GM19452 (cell line): ENCODE results near the gene CALM3.

Source experiments
- ATAC-seq: cut with Tn5 transposase; IDR thresholded peaks from one replicate; pipeline ENCODE4 v1.9.1; 2021; ENCODE audit not compliant: unreplicated experiment

The CALM3 gene

DNA sequence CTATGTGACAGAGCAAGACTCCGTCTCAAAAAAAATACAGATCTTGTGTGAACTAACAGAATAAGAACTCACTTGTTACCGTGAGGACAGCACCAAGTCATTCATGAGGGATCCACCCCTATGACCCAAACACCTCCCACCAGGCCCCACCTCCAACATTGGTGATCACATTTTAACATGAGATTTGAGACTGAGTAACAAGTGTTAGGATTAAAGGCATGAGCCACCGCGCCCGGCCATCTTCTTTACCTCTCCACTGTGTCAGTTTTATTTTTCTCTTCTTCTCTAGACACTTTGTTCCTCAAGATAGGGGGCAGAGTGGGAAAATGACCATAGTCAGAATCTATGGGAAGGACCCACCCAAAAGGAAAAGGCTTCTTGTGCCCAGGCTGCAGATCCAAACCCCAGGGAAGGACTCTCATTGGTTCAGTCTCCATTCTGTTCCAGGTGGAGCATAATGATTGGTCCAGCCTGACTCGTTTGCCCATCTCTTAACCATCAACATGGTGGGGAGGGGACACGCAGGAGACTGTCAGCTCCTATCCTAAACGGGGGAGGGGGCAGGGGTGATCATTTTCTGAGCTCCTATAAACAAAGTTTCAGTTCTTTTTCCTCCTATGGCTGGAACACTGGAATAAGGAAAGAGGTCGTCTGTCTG, 1.3 kb upstream of the CALM3 start:
- ATAC-seq, result no peak

DNA sequence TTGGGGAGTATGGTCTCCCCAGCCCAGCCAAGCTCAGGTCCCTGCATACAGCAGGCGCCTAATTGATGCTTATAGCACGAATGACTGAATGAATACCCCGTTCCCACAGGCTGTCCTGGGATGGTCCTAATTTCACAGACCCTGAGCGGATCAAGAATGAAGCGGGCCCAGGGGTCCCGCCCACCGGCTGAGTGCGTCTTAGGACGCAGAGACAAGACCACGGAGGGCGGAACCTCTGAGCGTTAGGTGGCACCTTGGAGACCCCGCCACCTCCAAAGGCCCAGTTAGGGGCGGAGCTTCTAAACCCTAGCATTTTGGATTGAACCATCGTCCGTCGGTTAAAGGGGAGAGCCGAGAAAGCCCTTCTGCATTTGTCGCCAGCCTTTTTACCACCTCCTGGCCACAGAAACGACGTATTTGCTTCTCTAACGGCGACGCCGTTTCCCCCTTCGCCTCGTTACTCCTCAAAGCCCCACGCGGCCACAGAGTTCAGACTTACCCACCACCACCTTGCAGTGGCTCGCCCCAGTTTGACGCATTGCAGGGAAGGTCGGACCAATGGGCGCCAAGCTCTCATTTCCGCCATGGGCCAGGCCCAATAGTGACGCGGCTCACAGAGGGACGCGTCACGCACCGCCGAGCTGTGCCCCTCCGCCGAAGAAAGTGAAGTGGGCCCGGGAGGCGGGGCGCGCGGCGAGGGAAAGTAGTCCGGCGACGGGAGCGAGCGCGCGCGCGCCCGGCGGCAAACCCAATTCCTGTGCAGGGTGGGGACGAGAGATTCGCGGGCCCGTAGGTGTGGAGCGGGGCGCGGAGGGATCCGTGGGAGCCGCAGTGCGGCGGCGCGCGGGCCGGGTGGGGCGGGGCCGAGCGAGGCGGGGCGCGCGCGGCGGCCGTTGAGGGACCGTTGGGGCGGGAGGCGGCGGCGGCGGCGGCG, 479 bp upstream of the CALM3 start:
- ATAC-seq, result peak; percentile 77

DNA sequence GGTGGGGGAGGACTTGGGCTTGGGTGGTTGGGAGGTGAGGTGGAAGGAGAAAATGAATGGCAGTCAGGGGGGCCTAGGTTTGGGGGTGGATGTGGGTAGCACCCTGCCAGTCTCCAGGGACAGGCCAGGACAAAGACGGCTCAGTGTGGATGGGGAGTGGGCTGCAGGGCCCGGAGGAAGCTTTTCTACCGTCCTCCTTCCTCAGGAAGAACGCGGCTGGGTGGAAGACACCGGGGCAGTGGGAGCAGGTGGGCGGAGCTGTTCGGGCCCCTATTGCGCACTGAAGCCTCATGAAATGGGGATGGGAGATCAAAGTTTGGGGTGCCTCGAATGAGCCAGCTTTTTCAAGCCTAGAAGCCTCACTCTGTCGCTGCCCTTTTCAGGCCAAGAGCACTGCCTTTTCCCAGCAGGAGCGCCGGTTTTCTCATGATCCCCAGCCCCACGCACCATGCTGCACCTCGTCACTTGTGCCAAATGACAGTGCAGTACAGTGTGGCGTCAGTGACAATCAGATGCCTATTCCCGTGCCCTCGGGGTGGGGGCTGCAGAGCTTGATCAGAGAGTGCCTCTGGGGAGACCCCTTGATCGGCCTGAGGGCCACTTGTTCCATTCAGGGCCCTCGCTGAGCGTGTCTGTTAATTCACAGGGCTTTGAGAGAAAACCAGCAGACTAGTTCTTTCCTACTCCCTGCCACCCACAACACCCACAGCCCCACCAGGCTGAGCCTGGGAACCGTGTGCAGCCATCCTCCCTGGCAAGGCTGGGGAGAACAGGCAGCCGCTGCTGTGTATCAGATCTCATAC, 1.5 kb downstream of the CALM3 start:
- no peak for ATAC-seq

DNA sequence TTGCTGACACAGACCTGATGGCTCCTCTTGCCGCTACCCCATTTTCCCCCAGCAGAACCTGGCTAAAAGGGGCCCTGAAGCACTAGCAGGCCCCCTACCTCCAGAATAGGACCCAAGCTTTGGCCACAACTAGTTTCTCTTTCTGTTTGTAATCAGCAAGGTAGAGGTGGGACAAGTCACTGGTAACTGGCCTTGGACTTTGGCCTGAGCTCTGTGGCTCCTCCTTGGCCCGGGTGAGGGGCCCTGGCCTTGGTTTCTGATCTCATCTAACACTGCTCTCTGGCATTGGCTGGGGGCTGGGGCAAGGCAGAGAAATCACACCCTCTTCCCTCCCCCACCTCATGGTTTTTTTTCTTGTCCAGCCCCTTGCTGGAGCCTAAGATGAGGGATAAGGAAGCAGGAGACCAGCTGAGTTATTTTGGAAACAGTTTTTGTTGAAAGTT, 2.1 kb downstream of the CALM3 start:
- ATAC-seq, result no peak

DNA sequence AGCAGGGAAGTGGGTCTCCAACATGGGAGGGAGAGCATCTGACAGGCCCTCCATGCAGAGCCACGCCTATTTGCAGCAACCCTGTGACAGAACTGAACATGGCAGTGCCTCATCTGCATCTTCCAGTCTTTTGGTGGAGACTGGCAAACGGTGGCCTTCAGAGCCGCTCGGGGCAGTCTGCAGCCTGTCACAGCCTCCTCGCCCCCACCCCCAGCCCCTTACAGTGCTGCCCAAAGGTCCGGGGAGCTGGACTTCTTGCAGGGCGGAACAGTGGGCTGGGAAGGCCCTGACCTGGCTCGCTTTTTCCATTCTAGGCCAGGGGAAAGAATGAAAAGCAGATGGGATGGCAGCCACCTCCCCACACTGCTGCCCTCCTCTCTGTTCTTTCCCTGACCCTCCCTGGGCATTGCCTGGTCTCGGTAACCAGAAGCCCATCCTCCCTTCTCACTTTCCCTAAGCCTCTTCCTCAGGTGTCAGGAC, 2.7 kb downstream of the CALM3 start:
- no peak for ATAC-seq

DNA sequence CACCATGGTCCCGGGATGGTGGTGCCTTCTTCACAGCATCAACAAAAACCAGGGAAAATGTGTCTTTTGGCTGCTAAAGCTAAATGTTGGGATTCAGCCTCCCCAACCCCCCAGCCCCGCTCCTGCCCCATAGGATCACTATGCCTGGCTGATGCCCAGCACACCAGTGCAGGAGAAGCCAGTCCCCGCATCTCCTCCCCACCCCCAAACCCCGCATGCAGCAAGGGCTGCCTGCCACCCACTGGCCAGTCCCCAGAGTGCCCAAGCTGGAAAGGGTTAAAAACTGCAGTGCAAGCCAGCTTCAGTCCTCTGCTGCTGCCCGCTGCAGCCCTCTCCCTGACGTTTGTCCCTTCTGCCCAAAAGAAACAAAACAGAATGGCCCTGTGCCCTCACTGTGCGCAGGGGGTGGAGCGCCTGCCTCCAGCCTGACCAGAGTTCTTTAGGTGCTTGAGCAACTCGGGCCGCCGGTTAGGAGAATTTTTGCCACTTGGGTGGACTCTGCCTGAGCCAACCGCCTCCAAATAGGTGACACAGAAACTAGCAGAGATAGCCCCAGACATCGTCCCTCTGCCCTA, 3.7 kb downstream of the CALM3 start:
- no peak for ATAC-seq

DNA sequence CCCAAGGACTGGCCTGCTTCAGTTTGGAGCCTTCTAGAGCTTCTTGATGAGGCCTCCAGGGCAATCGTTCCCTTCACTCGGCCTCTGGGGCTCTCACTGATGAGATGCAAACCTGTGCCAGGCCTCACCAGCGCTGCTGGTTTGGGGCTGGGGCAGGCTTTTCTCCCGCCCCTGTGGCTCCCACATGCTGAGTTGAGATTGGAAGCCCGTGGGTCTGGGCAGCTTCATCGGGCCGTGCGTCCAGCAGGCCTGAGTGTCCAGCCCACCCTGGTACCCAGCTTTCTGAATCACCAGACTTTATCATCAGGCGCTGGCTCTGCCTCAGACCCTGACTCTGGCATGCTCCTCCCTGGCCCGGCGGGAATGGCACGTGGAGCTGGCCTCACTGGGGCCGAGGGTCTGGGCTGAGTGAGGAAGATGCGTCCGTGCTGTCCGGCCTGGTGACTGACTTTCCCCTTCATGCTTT, 4.3 kb downstream of the CALM3 start:
- no peak for ATAC-seq

DNA sequence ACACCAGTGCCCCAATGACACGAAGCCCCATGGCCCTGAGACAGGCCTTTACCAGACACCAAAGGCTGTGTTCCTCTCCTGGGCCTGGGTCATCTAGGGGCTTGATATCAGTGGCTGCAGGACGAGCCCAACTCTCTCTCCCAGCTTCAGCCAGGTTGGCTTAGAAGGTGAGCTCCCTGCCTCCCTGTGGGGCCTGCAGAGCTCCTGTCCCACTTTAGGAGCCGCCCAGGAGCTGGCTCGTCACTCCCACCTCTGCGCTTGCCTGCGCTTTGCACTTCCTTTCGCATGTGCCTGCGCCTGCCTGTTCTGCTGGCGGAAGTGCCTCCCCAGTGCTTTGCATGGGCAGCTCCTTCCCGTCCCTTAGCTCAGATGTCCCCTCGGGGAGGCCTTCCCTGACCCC, 4.9 kb downstream of the CALM3 start:
- ATAC-seq, result no peak

DNA sequence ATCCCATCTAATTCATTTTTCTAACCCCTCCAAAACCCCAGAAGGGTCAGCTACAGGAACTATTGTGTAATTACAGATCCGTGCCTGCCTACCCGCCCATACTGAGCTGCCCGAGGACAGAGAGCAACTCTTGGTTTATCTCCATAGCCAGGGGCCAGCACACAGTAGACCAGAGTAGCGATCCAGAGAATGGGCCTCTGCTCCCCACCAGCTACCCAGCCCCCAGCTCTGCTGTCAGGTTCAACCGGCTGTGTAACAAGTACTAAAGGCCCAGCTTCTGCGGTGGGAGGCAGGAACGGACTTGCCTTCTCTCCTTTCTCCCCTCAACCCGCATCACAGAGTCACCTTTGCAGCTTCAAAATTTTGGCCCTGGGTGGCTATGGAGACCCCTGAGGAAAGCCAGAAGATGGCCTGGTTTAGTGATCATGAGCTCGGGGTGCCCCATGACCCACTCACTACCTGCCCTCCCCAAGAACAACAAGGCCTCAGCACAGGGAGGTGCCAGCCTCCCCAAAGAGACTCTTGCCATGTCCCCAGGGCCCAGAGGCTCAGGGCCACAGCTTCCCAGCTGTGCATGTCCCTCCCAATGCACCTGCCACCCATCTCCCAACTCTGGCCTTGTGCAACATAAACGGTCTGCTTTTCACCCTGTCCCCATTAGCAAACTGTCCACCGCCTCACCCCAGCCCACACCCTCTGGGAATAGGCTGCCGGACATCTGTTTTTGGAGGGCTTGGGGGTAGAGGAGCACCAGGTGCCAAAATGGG, 5.7 kb downstream of the CALM3 start:
- no peak for ATAC-seq

DNA sequence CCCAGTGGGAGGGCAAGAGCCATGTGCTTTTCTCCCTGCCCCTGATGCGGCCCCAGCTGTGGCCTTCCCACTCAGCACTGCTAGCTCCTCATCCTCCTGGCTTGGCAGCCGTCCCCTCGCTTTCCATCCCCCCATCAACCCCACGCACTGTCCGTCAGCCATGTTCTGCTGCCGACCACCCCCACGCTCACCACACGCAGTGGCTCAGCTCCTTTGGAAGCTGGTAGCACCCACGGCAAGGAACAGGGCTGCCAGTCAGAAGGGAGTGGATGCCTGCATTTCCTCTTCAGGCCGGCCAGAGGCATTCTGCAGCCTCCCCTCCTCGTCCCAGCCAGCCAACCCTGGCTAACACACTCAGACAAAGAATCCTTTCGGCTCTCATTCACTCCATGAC, 6.3 kb downstream of the CALM3 start:
- ATAC-seq, result no peak

DNA sequence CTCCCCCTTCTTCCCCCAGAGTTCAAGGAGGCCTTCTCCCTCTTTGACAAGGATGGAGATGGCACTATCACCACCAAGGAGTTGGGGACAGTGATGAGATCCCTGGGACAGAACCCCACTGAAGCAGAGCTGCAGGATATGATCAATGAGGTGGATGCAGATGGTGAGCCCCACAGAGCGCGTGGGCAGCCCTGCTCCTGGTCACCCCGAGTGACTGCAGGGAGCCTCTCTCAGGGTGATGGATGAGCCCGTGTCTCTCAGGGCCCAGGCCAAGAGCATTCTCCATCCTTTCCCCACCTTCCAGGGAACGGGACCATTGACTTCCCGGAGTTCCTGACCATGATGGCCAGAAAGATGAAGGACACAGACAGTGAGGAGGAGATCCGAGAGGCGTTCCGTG, 7.0 kb downstream of the CALM3 start:
- ATAC-seq, result no peak

DNA sequence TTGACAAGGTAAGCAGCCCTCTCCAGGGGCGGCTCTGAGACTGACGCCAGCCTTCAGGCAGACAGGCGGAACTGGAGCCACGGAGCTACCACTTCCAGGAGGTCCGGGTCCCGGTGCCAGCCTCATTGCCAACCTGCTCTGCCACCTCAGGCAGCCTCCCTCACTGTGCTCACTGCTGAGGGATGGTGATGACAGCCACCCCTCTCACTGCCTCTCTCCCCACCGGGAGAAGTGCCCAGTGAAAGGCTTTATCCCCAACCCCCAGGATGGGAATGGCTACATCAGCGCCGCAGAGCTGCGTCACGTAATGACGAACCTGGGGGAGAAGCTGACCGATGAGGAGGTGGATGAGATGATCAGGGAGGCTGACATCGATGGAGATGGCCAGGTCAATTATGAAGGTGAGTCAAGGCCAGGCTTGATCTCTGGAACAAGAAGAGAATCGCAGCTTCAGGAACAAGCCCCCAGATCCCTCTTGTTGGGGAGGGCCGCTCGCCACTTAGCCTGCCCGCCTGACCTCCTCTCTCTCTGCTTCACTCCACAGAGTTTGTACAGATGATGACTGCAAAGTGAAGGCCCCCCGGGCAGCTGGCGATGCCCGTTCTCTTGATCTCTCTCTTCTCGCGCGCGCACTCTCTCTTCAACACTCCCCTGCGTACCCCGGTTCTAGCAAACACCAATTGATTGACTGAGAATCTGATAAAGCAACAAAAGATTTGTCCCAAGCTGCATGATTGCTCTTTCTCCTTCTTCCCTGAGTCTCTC, 7.6 kb downstream of the CALM3 start:
- ATAC-seq, result no peak

DNA sequence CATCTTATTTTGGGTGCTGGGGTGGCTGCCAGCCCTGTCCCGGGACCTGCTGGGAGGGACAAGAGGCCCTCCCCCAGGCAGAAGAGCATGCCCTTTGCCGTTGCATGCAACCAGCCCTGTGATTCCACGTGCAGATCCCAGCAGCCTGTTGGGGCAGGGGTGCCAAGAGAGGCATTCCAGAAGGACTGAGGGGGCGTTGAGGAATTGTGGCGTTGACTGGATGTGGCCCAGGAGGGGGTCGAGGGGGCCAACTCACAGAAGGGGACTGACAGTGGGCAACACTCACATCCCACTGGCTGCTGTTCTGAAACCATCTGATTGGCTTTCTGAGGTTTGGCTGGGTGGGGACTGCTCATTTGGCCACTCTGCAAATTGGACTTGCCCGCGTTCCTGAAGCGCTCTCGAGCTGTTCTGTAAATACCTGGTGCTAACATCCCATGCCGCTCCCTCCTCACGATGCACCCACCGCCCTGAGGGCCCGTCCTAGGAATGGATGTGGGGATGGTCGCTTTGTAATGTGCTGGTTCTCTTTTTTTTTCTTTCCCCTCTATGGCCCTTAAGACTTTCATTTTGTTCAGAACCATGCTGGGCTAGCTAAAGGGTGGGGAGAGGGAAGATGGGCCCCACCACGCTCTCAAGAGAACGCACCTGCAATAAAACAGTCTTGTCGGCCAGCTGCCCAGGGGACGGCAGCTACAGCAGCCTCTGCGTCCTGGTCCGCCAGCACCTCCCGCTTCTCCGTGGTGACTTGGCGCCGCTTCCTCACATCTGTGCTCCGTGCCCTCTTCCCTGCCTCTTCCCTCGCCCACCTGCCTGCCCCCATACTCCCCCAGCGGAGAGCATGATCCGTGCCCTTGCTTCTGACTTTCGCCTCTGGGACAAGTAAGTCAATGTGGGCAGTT, 8.6 kb downstream of the CALM3 start:
- ATAC-seq, result no peak

DNA sequence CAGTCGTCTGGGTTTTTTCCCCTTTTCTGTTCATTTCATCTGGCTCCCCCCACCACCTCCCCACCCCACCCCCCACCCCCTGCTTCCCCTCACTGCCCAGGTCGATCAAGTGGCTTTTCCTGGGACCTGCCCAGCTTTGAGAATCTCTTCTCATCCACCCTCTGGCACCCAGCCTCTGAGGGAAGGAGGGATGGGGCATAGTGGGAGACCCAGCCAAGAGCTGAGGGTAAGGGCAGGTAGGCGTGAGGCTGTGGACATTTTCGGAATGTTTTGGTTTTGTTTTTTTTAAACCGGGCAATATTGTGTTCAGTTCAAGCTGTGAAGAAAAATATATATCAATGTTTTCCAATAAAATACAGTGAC, 9.3 kb downstream of the CALM3 start:
- ATAC-seq, result no peak

DNA sequence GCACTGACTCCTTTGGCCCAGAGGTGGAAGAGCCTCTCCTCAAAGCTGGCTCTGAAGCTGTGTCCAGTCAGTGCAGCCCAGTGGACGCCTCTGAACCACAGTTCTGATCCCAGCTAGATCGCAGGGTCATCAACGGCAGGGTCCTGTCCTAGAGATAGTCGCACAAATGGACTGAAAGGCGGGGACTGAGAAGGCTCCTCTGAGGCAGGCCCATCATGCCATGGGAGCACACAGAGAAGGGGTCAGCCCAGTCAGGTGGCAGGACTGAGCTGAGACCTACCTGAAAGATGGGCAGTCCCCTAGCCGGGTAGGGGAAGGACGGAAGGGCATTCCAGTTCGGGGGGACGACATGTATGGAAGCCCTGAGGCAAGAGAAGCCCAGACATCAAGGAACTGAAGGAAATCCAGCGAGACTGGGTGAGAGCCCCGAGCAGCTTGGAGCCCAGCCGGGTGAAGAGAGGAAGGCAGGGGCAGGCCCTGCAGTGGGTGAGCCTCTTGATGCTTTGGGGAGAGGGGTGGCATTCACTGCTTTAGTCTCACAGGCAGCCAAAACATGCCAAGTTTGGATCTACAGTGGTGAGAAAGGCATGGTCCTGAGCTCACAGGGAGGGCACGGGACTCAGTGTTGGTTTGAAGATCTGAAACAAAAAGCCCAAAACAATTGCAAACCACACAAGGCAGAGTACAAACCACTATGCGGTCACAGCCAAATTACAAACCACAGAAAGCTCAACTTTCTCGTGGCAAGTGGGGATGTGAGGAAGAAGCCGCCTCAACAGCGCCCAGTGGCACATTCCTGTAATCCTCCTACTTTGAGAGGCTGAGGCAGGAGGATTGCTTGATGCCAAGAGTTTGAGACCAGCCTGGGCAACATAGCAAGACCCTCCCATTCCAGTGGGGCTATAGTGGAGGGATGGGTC, 10.0 kb downstream of the CALM3 start:
- no peak for ATAC-seq

DNA sequence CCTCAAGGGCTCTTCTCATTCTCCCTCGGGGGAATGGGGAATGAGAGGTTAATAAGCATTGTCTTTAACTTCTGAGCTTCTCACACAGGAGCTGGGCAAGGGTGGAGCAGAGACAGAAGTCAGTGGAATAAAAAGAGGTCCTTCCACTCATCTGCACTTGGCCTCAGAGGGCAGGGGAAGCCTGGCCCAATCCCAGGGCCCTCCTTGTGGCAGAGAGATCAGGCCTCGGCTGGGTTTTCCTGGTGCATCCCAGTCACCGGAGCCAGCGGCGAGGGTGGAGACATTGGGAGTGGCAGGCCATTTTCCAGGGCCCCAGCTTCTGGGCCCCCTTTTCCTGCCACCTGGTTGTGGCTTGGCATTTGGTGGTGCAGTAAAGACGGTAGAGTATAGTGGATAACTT, 10.6 kb downstream of the CALM3 start:
- ATAC-seq, result no peak

DNA sequence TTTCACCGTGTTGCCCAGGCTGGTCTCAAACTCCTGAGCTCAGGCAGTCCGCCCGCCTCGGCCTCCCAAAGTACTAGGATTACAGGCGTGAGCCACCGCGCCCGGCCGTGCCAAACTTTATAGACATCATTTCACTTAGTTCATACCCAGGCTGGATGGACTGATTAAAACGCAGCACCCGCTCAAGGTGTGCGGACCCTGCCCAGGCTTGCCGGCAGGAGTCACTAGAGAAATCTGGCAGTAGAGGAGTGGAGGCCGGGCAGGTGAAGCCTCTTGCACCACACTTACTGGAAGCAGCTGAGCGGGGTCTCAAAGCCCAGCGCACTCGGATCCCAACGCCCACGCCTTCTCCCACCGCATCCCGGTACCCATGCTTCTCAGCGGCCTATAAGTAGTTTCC, 12.4 kb downstream of the CALM3 start:
- no peak for ATAC-seq
